PC-3 (cell line): ENCODE data around the gene SLC44A1. TPM values are rescaled to one million over a fixed set of nuclear protein-coding genes. Genes with fewer than 3 reads are reported as not detected.

Source experiments
- ATAC-seq: fragments of 200-7000 bp; cut with Tn5 transposase; 2 replicates; pipeline ENCODE4 v1.9.1; 2020; ENCODE audit warnings: mild to moderate bottlenecking, moderate library complexity
- BruUV-seq: library from RNA; stranded (reverse); fragments of 400-500 nt; replicated peaks from 2 replicates; lab custom pipeline; 2021; lab: Mats Ljungman, UMichigan
- CTCF ChIA-PET: fragments of 300-600 bp; sonication (Branson Sonifier 250); formaldehyde crosslinking; loops from one replicate; lab custom pipeline; 2022; ENCODE audit warnings: antibody characterized with exemption; lab: Charles Lee
- POLR2A ChIA-PET: fragments of 300-600 bp; sonication (Branson Sonifier 250); formaldehyde crosslinking; loops from one replicate; lab custom pipeline; 2022; ENCODE audit warnings: antibody characterized with exemption; ENCODE audit not compliant: unreplicated experiment; lab: Charles Lee
- DNase-seq: peaks from one replicate; pipeline ENCODE4 v3.0.0-alpha.2; 2015
- H2AFZ ChIP-seq: fragments of 300-600 bp; sonication (generic); 2 replicates; pipeline ENCODE4 v1.6.0; 2016; ENCODE audit warnings: antibody characterized with exemption, low read length
- H3F3A ChIP-seq: fragments of 300-600 bp; sonication (generic); one replicate; pipeline ENCODE4 v1.6.0; 2017; ENCODE audit warnings: antibody characterized with exemption, low read length, control low read depth, mild to moderate bottlenecking; ENCODE audit not compliant: unreplicated experiment
- H3K27ac ChIP-seq: fragments of 300-600 bp; sonication (generic); 2 replicates; pipeline ENCODE4 v1.5.1; 2016; ENCODE audit warnings: mild to moderate bottlenecking, low read length
- H3K27me3 ChIP-seq: fragments of 300-600 bp; sonication (generic); 2 replicates; pipeline ENCODE4 v1.6.1; 2016; ENCODE audit warnings: low read length, mixed read lengths
- H3K36me3 ChIP-seq: fragments of 300-600 bp; sonication (generic); 2 replicates; pipeline ENCODE4 v1.6.1; 2016; ENCODE audit warnings: low read depth, mixed run types, low read length, mixed read lengths
- H3K4me1 ChIP-seq: fragments of 300-600 bp; sonication (generic); 2 replicates; pipeline ENCODE4 v1.5.1; 2016; ENCODE audit warnings: low read length; ENCODE audit not compliant: insufficient read depth
- H3K4me2 ChIP-seq: fragments of 300-600 bp; sonication (generic); 2 replicates; pipeline ENCODE4 v1.6.0; 2016; ENCODE audit warnings: low read length
- H3K4me3 ChIP-seq: fragments of 300-600 bp; sonication (generic); 2 replicates; pipeline ENCODE4 v1.5.1; 2016; ENCODE audit warnings: mild to moderate bottlenecking, low read length, mixed read lengths
- H3K79me2 ChIP-seq: fragments of 300-600 bp; sonication (generic); 2 replicates; pipeline ENCODE4 v1.6.1; 2017; ENCODE audit warnings: low read length, mixed read lengths
- H3K9ac ChIP-seq: fragments of 300-600 bp; sonication (generic); 2 replicates; pipeline ENCODE4 v1.6.0; 2016; ENCODE audit warnings: mild to moderate bottlenecking, low read length
- H3K9me2 ChIP-seq: fragments of 300-600 bp; sonication (generic); replicated peaks from 2 replicates; pipeline ENCODE4 v1.6.1; 2016; ENCODE audit warnings: mixed run types, low read length, mixed read lengths
- H3K9me3 ChIP-seq: fragments of 300-600 bp; sonication (generic); 2 replicates; pipeline ENCODE4 v1.6.1; 2016; ENCODE audit warnings: low read length, mixed read lengths
- H4K20me1 ChIP-seq: fragments of 300-600 bp; sonication (generic); 2 replicates; pipeline ENCODE4 v1.6.1; 2016; ENCODE audit warnings: low read length, mixed read lengths
- EZH2 ChIP-seq: fragments of 300-600 bp; sonication (generic); IDR thresholded peaks from one replicate; pipeline ENCODE4 v1.6.1; 2017; ENCODE audit warnings: antibody characterized with exemption, mild to moderate bottlenecking, low read length; ENCODE audit not compliant: unreplicated experiment
- EZH2phosphoT487 ChIP-seq: fragments of 300-600 bp; sonication (generic); IDR thresholded peaks from 2 replicates; pipeline ENCODE4 v1.6.1; 2018; ENCODE audit warnings: mild to moderate bottlenecking, antibody characterized with exemption, low read length, borderline replicate concordance
- intact Hi-C: fragments of 100-400 bp; cut with micrococcal nuclease; formaldehyde crosslinking; loops from 2 replicates; pipeline ENCODE4 v1.9.0; 2023
- total RNA-seq: library from RNA; depleted of rRNA; stranded (reverse); fragments of >200 nt; gene quantifications from 2 replicates; pipeline ENCODE4 v1.2.3, GENCODE V29; 2014
- TF ChIP-seq, protein P1 (sequence below): fragments of 300-600 bp; sonication (generic); conservative IDR thresholded peaks from 2 replicates; pipeline ENCODE4 v1.5.1; 2017; ENCODE audit warnings: antibody characterized with exemption, low read depth, mild to moderate bottlenecking, low read length

SLC44A1 gene
- total RNA-seq, 1 experiment from 2014 or later = 16.1 TPM

DNA sequence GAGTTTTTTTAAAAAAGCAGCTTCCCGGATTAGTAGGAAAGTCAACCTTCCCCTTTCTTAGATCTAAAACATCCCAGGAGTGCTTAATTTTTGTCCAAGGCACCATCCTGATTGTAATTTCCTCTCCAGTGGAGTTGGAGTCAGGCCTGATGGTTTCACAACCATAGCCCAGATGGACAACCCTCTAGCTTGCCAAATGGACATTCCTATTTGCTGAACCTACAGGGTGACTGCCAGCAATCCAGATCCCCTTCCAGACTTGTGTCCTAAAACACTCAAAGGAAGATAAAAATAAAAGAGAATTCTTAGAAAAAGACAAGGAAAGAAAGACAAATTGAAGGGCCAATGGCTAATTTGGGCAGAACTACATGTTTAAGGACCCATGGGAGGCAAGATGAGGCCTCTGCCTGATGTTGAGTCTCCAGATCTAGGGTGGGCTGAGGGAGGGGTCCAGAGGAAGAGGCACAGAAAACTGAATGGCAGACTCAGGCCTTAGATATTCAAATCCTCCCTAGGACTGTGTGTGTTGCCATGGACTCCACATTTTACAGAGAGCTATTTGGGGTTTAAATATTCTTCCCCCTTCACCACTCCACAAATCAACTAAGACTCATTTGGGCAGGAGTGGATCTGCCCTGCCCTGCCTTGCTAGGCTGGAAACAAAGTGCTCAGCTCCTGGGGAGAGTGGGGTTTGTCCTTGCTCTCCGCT is 38.5 kb upstream of the SLC44A1 start:
- no peak for TF ChIP-seq EZH2
- TF ChIP-seq, protein P1, sequence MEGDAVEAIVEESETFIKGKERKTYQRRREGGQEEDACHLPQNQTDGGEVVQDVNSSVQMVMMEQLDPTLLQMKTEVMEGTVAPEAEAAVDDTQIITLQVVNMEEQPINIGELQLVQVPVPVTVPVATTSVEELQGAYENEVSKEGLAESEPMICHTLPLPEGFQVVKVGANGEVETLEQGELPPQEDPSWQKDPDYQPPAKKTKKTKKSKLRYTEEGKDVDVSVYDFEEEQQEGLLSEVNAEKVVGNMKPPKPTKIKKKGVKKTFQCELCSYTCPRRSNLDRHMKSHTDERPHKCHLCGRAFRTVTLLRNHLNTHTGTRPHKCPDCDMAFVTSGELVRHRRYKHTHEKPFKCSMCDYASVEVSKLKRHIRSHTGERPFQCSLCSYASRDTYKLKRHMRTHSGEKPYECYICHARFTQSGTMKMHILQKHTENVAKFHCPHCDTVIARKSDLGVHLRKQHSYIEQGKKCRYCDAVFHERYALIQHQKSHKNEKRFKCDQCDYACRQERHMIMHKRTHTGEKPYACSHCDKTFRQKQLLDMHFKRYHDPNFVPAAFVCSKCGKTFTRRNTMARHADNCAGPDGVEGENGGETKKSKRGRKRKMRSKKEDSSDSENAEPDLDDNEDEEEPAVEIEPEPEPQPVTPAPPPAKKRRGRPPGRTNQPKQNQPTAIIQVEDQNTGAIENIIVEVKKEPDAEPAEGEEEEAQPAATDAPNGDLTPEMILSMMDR = no peak
- no peak for TF ChIP-seq EZH2phosphoT487
- Histone ChIP-seq H3K9ac (no peak overlapping the region), H2AFZ (no peak overlapping the region), H4K20me1 (no peaks in the 10 kb centered on the region), H3K27me3 (no peaks in the 10 kb centered on the region), H3K4me3 (no peak overlapping the region), H3K27ac (peak overlapping the region; percentile 66), H3K36me3 (no peaks in the 10 kb centered on the region), H3K9me3 (no peaks in the 10 kb centered on the region), H3K4me1 (peaks cover 19% of the 10 kb centered on the region), H3K9me2 (no peaks in the 10 kb centered on the region), H3F3A (no peaks in the 10 kb centered on the region), H3K4me2 (peak overlapping the region; percentile 29; the same call in 1 of the 2 replicates), H3K79me2 (no peaks in the 10 kb centered on the region)
- CTCF ChIA-PET = no interaction called here
- BruUV-seq = no TSS peak
- POLR2A ChIA-PET = no interaction called here
- peak; percentile 32 for DNase-seq
- no peak for ATAC-seq
- intact Hi-C loops = no loop called here

DNA sequence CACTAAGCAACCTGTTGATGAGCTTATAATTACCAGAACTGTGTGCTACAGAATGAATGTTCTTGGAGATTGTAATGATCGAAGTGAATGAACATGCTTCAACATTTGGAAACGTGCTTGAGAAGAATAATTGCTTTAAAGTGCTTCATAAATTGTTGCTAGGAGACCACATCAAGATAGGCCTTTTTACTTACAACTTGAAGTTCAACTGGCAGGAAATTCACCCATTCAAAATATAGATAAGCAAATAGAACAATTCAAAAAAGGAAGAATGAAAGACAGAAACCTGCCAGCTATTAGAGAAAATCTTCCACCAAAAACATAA is 38.0 kb upstream of the SLC44A1 start:
- no peak overlapping the region for H3K4me3 ChIP-seq
- intact Hi-C loops = no loop called here
- TF ChIP-seq EZH2phosphoT487 = no peak
- TF ChIP-seq, protein P1 = no peak
- TF ChIP-seq EZH2 = no peak
- H4K20me1 ChIP-seq = no peaks in the 10 kb centered on the region
- ChIA-PET POLR2A (interaction anchor here (0.6 kb wide), 1 partner anchor 16 kb away, joined by 3 read pairs; no protein-coding TSS in a partner anchor), CTCF (no interaction called here)
- H2AFZ ChIP-seq = no peak overlapping the region
- no peak overlapping the region for H3K9ac ChIP-seq
- BruUV-seq = no TSS peak
- H3K4me2 ChIP-seq = peak overlapping the region; percentile 29
- no peaks in the 10 kb centered on the region for H3K27me3 ChIP-seq
- no peak for ATAC-seq
- H3K4me1 ChIP-seq = peaks cover 19% of the 10 kb centered on the region
- no peaks in the 10 kb centered on the region for H3K36me3 ChIP-seq
- peak overlapping the region; percentile 66 for H3K27ac ChIP-seq
- DNase-seq = no peak
- no peaks in the 10 kb centered on the region for H3F3A ChIP-seq
- H3K79me2 ChIP-seq = no peaks in the 10 kb centered on the region
- no peaks in the 10 kb centered on the region for H3K9me2 ChIP-seq
- no peaks in the 10 kb centered on the region for H3K9me3 ChIP-seq
